KMS-11 (cell line): ENCODE measurements around the gene GPR18.

Source experiments
- H2AFZ ChIP-seq: fragments of 200-600 bp; sonication (generic); 2 replicates; pipeline ENCODE4 v1.6.1; 2016; ENCODE audit warnings: antibody characterized with exemption, mixed run types, low read depth
- H3K27ac ChIP-seq: fragments of 200-600 bp; sonication (generic); 2 replicates; pipeline ENCODE4 v1.6.1; 2016; ENCODE audit warnings: mild to moderate bottlenecking, mixed run types
- H3K27me3 ChIP-seq: fragments of 200-600 bp; sonication (generic); 2 replicates; pipeline ENCODE4 v1.6.1; 2017; ENCODE audit warnings: mild to moderate bottlenecking, low read depth, mixed run types, moderate library complexity; ENCODE audit not compliant: insufficient read depth
- H3K36me3 ChIP-seq: fragments of 200-600 bp; sonication (generic); 2 replicates; pipeline ENCODE4 v1.6.1; 2017; ENCODE audit warnings: mild to moderate bottlenecking, mixed run types; ENCODE audit not compliant: insufficient read depth
- H3K4me1 ChIP-seq: fragments of 200-600 bp; sonication (generic); 2 replicates; pipeline ENCODE4 v1.6.1; 2016; ENCODE audit warnings: mild to moderate bottlenecking, low read depth, mixed run types; ENCODE audit not compliant: poor library complexity, severe bottlenecking
- H3K4me2 ChIP-seq: fragments of 200-600 bp; sonication (generic); 2 replicates; pipeline ENCODE4 v1.7.0; 2016; ENCODE audit warnings: mild to moderate bottlenecking, mixed run types
- H3K4me3 ChIP-seq: fragments of 200-600 bp; sonication (generic); IDR thresholded peaks from 2 replicates; pipeline ENCODE4 v1.6.1; 2017; ENCODE audit warnings: low read depth, low read length, mixed read lengths; ENCODE audit not compliant: insufficient read depth
- H3K79me2 ChIP-seq: fragments of 200-600 bp; sonication (generic); 2 replicates; pipeline ENCODE4 v1.6.1; 2016; ENCODE audit warnings: low read depth, mixed run types; ENCODE audit not compliant: insufficient read depth
- H3K9ac ChIP-seq: fragments of 200-600 bp; sonication (generic); 2 replicates; pipeline ENCODE4 v1.6.1; 2016; ENCODE audit warnings: mild to moderate bottlenecking, mixed run types
- H4K20me1 ChIP-seq: fragments of 200-600 bp; sonication (generic); 2 replicates; pipeline ENCODE4 v1.6.1; 2016; ENCODE audit warnings: mild to moderate bottlenecking, mixed run types; ENCODE audit not compliant: insufficient read depth
- TF ChIP-seq, protein P1 (sequence below): fragments of 200-600 bp; sonication (generic); conservative IDR thresholded peaks from 2 replicates; pipeline ENCODE4 v1.6.1; 2017; ENCODE audit warnings: low read depth, mild to moderate bottlenecking, antibody characterized with exemption, low read length, moderate library complexity, mixed read lengths

Gene GPR18

DNA sequence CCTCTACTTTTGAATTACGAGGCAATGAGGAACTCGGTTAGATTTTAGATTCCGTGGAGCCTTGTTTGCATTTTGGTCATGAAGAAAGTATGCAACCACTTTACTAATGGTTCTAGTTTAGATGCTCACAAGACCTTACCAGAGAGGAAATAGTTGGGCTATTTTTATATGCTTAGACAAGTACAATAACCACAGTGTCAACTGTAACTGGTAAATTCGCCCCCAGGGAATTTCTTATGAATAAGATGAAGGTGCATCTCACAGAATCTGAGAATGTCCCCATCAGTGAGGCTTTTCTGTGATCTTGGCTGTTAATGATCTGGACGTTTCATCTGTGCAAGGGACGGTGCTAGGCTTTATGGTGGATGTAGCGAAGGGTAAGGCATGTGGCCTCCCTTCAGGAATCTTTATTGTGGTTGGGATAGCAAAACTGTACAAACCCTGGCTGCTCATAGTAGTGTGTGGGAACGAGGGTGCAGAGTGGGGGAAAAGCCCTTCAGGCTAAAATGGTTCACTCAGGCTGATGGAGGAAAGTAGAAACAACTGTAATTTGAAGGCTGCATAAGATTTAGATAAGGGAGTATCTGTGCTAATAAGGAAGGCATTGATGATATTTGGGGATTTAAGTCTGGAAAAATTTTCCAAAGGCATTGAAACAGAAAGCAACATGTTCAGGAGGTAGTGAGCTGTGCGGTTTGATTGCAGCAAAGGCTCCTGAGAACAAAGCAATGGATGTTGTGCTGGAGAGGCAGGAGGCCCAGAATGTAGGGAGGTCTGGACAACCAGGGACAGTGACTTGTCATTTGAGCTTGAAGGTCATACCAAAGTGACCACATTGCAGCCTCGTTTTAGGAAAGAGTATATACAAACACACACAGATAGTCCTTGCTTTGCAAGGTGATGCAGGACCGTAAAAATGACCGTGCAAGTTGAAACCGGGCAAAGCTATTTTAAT lies 29.2 kb downstream of the GPR18 start:
- TF ChIP-seq, protein P1, sequence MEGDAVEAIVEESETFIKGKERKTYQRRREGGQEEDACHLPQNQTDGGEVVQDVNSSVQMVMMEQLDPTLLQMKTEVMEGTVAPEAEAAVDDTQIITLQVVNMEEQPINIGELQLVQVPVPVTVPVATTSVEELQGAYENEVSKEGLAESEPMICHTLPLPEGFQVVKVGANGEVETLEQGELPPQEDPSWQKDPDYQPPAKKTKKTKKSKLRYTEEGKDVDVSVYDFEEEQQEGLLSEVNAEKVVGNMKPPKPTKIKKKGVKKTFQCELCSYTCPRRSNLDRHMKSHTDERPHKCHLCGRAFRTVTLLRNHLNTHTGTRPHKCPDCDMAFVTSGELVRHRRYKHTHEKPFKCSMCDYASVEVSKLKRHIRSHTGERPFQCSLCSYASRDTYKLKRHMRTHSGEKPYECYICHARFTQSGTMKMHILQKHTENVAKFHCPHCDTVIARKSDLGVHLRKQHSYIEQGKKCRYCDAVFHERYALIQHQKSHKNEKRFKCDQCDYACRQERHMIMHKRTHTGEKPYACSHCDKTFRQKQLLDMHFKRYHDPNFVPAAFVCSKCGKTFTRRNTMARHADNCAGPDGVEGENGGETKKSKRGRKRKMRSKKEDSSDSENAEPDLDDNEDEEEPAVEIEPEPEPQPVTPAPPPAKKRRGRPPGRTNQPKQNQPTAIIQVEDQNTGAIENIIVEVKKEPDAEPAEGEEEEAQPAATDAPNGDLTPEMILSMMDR: no peak
- Histone ChIP-seq H3K4me1 (peaks cover 8% of the 10 kb centered on the region), H3K27me3 (no peaks in the 10 kb centered on the region), H3K4me3 (no peak overlapping the region), H3K27ac (no peak overlapping the region), H4K20me1 (no peaks in the 10 kb centered on the region), H2AFZ (no peak overlapping the region), H3K9ac (no peak overlapping the region), H3K79me2 (no peaks in the 10 kb centered on the region), H3K36me3 (no peaks in the 10 kb centered on the region), H3K4me2 (no peak overlapping the region)

DNA sequence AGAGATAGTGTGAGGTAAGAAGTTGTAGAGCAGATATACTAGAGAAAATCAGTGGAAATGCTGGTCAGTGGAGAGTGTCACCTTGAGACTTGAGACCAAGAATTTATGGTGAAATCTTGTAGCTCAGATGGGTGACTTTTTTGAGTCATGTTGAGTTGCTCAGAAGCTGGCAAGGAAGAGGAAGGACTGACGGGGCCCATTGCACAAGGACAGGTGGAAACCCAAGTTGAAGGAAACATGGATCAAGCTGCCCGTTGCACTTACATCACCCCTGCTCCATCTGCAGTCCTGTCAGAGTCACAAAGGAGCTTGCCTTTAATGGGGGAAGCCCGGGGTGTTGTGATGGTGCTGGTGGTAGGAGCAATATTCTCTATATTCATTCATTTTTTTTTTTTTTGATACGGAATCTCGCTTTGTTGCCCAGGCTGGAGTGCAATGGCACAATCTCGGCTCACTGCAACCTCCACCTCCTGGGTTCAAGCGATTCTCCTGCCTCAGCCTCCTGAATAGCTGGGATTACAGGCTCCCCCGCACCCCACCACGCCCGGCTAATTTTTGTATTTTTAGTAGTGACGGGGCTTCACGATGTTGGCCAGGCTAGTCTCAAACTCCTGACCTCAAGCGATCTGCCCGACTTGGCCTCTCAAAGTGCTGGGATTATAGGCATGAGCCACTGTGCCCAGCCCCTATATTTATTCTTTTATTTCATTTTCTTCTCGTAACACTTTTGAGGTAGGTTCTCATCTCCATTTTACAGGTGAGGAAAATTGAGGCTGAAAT lies 30.1 kb downstream of the GPR18 start:
- Histone ChIP-seq H3K36me3 (no peaks in the 10 kb centered on the region), H3K4me3 (no peak overlapping the region), H3K4me1 (peaks cover 8% of the 10 kb centered on the region), H3K27ac (no peak overlapping the region), H2AFZ (no peak overlapping the region), H4K20me1 (no peaks in the 10 kb centered on the region), H3K4me2 (no peak overlapping the region), H3K79me2 (no peaks in the 10 kb centered on the region), H3K27me3 (no peaks in the 10 kb centered on the region), H3K9ac (no peak overlapping the region)
- TF ChIP-seq, protein P1: no peak

DNA sequence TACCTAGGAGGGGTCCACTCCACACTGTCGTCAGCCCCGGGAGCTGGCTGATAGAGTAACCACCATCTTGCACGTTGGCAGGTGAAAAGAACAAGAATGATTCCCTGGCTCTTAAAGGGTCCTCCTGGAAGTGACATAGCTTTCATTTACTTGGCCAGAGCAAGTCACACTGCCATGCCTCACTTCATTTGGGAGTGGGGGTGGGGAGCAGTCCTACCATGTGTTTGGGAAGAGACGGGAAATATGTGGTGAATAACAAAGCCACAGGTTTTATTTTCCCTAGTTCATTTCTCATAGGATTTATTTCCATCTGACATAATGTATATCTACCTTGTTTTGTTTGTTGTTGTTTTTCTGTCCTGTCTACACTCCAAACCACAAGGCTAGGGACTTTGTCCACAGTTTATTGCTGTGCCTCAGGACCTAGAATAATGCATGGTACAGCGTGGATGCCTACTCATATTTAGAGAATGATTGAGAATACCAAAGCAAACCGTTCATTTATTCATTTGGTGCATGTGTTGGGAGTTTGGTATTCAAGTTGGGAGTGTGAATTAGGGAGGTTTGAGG lies 30.8 kb downstream of the GPR18 start:
- TF ChIP-seq, protein P1: no peak
- H3K36me3 ChIP-seq: no peaks in the 10 kb centered on the region
- no peak overlapping the region for H3K9ac ChIP-seq
- H3K27ac ChIP-seq: no peak overlapping the region
- peaks cover 8% of the 10 kb centered on the region for H3K4me1 ChIP-seq
- no peaks in the 10 kb centered on the region for H3K79me2 ChIP-seq
- H3K4me3 ChIP-seq: no peak overlapping the region
- H4K20me1 ChIP-seq: no peaks in the 10 kb centered on the region
- H2AFZ ChIP-seq: no peak overlapping the region
- H3K4me2 ChIP-seq: no peak overlapping the region
- no peaks in the 10 kb centered on the region for H3K27me3 ChIP-seq

DNA sequence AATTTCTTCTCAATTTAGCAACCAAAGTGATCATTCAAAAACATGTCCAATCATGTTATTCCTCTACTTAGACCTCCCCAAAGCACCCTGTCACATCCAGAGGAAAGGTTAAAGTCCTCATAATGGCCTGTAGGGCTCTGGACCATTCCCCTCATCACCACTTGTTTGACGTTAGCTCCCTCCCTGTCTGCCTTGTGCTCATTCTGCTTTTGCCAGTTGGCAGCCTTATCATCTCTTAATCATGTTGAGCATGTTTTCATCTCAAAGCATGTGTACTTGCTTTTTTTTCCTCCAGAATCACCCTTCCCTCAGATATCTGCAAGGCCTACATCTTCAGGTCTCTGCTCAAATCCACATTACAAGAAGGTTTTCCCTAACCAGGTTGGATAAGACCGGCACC lies 31.7 kb downstream of the GPR18 start:
- no peaks in the 10 kb centered on the region for H4K20me1 ChIP-seq
- H3K4me2 ChIP-seq: no peak overlapping the region
- H3K27ac ChIP-seq: no peak overlapping the region
- TF ChIP-seq, protein P1: no peak
- no peaks in the 10 kb centered on the region for H3K36me3 ChIP-seq
- H3K4me3 ChIP-seq: no peak overlapping the region
- no peak overlapping the region for H2AFZ ChIP-seq
- H3K4me1 ChIP-seq: peaks cover 8% of the 10 kb centered on the region
- no peaks in the 10 kb centered on the region for H3K79me2 ChIP-seq
- H3K27me3 ChIP-seq: no peaks in the 10 kb centered on the region
- H3K9ac ChIP-seq: no peak overlapping the region
